ENCODE measurements around the gene GAS2.

The GAS2 gene

DNA sequence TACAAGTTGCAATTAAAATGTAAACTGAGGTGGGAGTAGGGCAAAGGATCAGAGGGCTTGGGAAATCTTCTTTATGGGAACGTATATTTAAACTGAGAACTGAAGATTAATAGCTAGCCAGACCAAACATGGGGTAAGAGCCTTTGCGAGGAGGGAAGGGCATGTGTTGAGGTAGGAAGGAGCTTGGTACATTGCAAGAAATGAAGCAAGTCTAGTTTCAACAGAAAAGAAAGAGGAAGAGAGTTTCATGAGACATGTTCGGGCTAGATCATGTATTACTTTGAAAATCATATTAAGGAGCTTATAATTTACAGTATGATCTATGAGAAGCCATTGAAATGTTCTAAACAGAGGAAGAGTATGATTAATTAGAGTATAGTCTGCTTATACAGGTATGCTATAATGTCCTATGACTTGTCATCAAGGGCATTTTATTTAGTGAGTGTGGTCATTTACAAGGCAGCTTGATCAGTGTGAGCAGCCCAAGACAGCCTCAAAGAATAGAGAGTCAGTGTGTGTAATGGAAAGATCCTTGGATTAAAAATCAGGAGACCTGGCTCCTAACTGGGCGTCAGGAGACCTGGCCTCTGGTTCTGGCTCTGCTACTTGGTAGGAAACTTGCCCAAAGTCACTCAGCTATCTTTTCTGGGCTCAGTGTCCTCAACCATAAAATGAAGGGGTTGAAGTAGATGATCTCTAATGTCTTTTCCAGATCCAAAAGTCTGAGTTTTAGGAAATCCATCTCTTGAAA is 10.9 kb downstream of the GAS2 start (continued):
- no peak for TF ChIP-seq GLIS2 (tag by site-specific recombination; IDR thresholded peaks at IDR 0.05)

DNA sequence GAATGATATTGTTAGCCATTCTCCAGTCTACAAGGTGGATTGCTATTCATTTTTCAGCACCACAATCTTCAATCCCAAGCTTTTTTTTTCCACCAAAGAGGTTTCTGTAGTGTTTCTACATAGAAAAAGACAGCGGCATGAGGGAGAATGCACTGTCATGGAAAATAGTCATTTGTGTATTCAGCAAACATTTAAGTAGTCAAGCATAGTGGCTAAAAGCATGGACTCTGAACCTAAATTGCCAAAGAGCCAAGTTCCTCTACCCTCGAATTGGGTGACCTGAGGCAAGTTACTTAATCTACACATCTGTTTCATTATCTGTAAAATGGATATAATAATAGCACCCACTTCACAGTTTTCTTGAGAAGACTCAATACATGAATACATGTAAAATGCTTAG is 14.2 kb downstream of the GAS2 start:
- Histone ChIP-seq H3K4me1 (ENCODE audit: control insufficient read depth, insufficient read depth, low read length) (no peaks in the 10 kb centered on the region), H3K9me3 (ENCODE audit: control insufficient read depth, insufficient read depth, low read depth, low read length) (no peaks in the 10 kb centered on the region), H3K4me3 (ENCODE audit: low read depth, low read length) (no peak overlapping the region), H3K36me3 (ENCODE audit: control insufficient read depth in 2 of 2, insufficient read depth in 1 of 2, low read length in 2 of 2) (no peaks in the 10 kb centered on the region), H3K27ac (ENCODE audit: extremely low read depth, low read depth, low read length) (no peak overlapping the region)
- CTCF ChIA-PET = interaction anchor here (0.9 to 2.4 kb wide), 4 partner anchors 9 to 110 kb away, joined by 3 to 8 read pairs (median 4); no protein-coding TSS in a partner anchor
- TF ChIP-seq, protein P1, sequence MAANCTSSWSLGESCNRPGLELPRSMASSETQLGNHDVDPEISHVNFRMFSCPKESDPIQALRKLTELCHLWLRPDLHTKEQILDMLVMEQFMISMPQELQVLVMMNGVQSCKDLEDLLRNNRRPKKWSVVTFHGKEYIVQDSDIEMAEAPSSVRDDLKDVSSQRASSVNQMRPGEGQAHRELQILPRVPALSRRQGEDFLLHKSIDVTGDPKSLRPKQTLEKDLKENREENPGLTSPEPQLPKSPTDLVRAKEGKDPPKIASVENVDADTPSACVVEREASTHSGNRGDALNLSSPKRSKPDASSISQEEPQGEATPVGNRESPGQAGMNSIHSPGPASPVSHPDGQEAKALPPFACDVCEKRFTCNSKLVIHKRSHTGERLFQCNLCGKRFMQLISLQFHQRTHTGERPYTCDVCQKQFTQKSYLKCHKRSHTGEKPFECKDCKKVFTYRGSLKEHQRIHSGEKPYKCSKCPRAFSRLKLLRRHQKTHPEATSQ (tag by site-specific recombination; IDR thresholded peaks at IDR 0.05) = no peak
- TF ChIP-seq ZNF302 (tag by site-specific recombination; IDR thresholded peaks at IDR 0.05; ENCODE audit: low read depth) (no peak), ZNF350 (tag by site-specific recombination; IDR thresholded peaks at IDR 0.05) (no peak), KLF10 (tag by site-specific recombination; IDR thresholded peaks at IDR 0.05) (no peak), CTCF (tag by site-specific recombination; IDR thresholded peaks at IDR 0.05) (no peak), ZNF398 (tag by site-specific recombination; IDR thresholded peaks at IDR 0.05) (no peak), ZNF169 (tag by site-specific recombination; IDR thresholded peaks at IDR 0.05) (no peak), ZNF214 (tag by site-specific recombination; IDR thresholded peaks at IDR 0.05; ENCODE audit: borderline replicate concordance) (no peak), ZSCAN18 (tag by site-specific recombination; IDR thresholded peaks at IDR 0.05) (no peak), ZNF555 (tag by site-specific recombination; conservative IDR thresholded peaks at IDR 0.05) (no peak), SP2 (tag by site-specific recombination; IDR thresholded peaks at IDR 0.05) (no peak), KLF8 (tag by site-specific recombination; IDR thresholded peaks at IDR 0.05) (no peak), ZNF114 (tag by site-specific recombination; IDR thresholded peaks at IDR 0.05) (no peak), ZNF776 (tag by site-specific recombination; IDR thresholded peaks at IDR 0.05; ENCODE audit: borderline replicate concordance) (no peak), ZNF10 (tag by site-specific recombination; IDR thresholded peaks at IDR 0.05) (no peak)
- POLR2A ChIA-PET = no interaction called here

DNA sequence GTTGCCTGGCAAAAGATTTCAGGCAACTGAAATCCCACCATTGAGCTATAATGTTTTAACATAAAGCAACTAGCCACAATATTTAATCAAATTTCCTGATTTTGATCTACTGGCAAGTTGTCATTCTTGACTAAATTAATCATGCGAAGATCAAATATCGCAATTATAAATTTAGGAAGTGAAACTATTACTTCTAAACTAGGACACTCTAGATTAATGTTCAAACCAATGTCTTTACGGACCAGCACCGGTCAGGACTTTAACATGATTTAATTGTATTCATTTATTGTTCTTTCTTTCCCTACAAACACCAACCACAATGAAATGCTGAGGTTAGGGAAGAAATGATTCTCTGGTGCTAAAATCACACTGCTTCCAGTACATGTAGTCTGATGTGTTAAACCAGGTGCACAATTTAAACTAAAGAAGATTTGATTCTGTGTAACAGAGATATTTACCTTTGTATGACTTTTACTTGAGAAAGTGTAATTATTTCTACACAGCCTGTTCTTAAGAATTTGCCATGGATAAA is 14.9 kb downstream of the GAS2 start:
- H3K4me3 ChIP-seq (ENCODE audit: low read depth, low read length) = no peak overlapping the region
- no peak overlapping the region for H3K27ac ChIP-seq (ENCODE audit: extremely low read depth, low read depth, low read length)
- TF ChIP-seq, protein P2, sequence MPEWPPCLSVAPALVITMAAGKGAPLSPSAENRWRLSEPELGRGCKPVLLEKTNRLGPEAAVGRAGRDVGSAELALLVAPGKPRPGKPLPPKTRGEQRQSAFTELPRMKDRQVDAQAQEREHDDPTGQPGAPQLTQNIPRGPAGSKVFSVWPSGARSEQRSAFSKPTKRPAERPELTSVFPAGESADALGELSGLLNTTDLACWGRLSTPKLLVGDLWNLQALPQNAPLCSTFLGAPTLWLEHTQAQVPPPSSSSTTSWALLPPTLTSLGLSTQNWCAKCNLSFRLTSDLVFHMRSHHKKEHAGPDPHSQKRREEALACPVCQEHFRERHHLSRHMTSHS (tag by site-specific recombination; IDR thresholded peaks at IDR 0.05) = no peak
- no peak for TF ChIP-seq ZSCAN16 (tag by site-specific recombination; IDR thresholded peaks at IDR 0.05)
- no peak for TF ChIP-seq ZNF560 (tag by site-specific recombination; IDR thresholded peaks at IDR 0.05; ENCODE audit: borderline replicate concordance)
- no peak for TF ChIP-seq ZNF664 (tag by site-specific recombination; IDR thresholded peaks at IDR 0.05)
- TF ChIP-seq ZNF266 (tag by site-specific recombination; IDR thresholded peaks at IDR 0.05; ENCODE audit: low read depth) = no peak
- TF ChIP-seq OSR2 (tag by site-specific recombination; IDR thresholded peaks at IDR 0.05) = no peak
- H3K4me1 ChIP-seq (ENCODE audit: control insufficient read depth, insufficient read depth, low read length) = no peaks in the 10 kb centered on the region
- ChIA-PET CTCF (interaction anchor here (0.6 to 2.4 kb wide), 2 partner anchors 11 to 377 kb away, joined by 3 to 8 read pairs; no protein-coding TSS in a partner anchor), POLR2A (no interaction called here)
- H3K9me3 ChIP-seq (ENCODE audit: control insufficient read depth, insufficient read depth, low read depth, low read length) = no peaks in the 10 kb centered on the region
- H3K36me3 ChIP-seq (ENCODE audit: control insufficient read depth in 2 of 2, insufficient read depth in 1 of 2, low read length in 2 of 2) = no peaks in the 10 kb centered on the region
